Stimulated activated CD4-positive, alpha-beta T cell treated with anti-CD3 and anti-CD28 coated beads, Interleukin-1b, Interleukin-23, amount 100 ng/mL, for 48 hours (primary cell): Measurements from ENCODE around the gene PTEN.

Source experiments
- DNase-seq: peaks from one replicate; pipeline ENCODE4 v3.0.0-alpha.2; 2020

PTEN gene

GRCh38 chr10:87925570-87925969, 62.1 kb downstream of the PTEN start:
- DNase-seq = no peak

GRCh38 chr10:87927091-87927490, 63.7 kb downstream of the PTEN start:
- no peak for DNase-seq

GRCh38 chr10:87928996-87929395, 65.6 kb downstream of the PTEN start:
- no peak for DNase-seq

GRCh38 chr10:87930141-87930540, 66.7 kb downstream of the PTEN start:
- no peak for DNase-seq

DNA sequence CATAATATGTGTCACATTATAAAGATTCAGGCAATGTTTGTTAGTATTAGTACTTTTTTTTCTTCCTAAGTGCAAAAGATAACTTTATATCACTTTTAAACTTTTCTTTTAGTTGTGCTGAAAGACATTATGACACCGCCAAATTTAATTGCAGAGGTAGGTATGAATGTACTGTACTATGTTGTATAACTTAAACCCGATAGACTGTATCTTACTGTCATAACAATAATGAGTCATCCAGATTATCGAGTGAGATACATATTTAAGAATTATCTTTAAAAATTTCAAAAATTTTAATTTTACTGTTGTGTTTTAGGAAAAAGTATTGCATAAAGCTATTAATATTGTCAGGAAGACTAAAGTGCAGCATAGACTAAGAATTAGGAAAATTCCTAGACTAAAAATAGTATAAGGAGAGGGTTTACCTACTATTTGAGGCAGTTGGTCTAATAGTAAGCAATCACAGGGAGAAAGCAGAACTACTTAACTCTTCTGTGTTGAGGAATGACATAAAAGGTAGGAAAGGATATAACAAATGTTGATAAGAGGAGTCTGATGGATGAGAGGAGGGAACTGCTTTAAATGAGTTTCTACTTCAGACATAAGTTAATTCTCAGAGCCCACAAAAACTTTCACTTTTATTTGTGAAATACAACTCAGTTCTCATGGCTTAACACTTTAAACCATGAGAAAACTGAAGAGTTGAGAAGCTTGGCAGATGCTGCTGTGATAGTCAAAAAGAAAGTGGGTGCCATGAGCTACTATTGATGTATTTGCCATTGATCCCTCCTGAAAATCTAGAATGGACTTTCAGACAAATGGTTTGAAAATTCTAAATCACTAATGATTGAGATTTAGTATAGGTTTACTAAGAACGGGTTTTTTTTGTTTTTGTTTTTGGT, 67.8 kb downstream of the PTEN start:
- no peak for DNase-seq

DNA sequence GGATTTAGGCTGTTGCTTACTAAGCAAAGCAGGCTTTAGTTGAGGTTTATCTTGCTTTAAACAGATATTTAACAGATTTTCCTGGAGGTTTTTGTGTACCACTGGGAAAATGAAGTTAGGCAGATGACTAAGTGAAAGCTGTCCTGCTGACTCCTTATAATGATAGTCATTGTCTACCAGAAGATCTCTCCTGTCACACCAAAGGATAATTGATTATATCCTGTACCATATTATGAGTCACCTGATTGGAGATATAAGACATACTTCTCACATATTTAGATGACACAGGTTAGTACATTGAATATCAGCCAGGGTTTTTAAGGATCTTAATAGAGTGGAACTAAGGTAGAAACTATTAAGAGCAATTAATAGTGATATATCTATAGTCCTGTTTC, 68.4 kb downstream of the PTEN start:
- no peak for DNase-seq

DNA sequence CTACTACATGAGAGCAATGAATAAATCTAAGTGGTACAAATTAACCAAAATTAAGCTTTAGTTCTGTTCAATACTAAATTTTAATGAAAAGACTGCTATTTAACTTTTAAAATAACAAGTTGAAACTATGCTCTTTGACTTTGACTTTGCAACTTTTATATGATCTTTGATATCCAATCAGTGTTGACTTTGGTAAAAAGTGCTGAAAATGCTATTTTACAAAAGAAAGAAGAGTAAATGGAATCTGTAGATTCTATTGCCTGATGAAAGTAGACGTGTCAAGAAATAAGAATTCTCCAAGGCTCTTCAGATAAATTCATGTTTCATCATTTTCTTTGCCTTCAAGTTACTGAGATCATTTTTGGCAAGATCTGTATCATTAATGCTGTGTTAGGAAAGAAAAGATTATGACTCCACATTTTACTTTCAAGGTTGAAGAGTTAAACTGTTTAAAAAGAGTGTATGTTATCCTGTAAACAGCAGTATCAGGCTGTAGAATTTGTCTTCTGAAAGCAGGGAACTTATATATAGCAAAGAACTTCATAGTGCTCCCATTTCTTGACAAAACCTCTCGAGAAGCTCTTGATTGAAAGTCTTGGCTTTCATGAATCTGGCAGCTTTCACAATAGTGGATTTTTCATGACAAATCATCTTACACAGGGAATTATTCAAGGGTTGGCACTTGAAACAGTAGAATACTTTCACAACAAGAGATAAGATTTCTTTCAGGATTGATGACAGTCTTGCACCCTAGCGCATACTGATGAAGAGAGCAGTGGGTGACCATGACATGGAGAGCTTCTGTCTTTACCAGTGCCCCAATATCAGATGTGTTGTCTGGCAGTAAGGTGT, 72.1 kb downstream of the PTEN start:
- DNase-seq = no peak

GRCh38 chr10:87940210-87940609, 76.8 kb downstream of the PTEN start:
- DNase-seq = no peak

- DNase-seq = no peak
Measured at GRCh38 chr10:87942884-87943527, 79.6 kb downstream of the PTEN start.

DNA sequence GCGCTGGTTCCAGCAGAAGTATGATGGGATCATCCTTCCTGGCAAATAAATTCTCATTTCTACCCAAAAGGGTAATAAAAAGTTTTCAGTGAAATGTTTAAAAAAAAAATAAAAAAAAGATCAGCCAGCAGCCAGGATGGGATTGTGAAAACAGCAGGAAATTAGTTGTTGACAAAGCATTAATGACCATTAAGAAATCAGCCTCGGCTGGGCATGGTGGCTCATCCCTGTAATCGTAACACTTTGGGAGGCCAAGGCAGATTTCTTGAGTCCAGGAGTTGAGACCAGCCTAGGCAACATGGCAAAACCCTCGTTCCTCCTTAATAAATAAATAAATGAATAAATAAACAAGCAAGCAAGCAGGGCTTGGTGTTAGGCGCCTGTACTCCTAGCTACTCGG, 82.6 kb downstream of the PTEN start:
- no peak for DNase-seq

DNA sequence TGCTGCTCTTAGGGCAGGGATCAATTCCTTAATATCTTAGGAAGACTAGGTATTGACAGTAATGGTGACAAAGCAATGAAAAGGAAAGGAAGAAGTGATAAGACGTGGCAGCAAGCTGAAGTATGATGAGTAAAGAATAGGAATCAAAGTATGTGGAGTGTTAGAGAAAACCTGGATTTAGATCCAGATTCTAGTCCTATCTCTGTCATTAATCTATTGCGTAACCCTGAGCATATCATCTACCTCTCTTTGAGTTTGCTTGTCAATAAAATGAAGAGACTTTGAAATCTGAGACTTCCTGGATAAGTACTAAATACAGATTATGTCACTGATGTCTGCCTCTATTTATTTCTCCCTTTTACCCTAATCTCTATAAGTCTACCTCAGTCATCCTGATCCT, 89.2 kb downstream of the PTEN start:
- DNase-seq = no peak

- DNase-seq = no peak
Measured at GRCh38 chr10:87956055-87956454, 92.6 kb downstream of the PTEN start.

DNA sequence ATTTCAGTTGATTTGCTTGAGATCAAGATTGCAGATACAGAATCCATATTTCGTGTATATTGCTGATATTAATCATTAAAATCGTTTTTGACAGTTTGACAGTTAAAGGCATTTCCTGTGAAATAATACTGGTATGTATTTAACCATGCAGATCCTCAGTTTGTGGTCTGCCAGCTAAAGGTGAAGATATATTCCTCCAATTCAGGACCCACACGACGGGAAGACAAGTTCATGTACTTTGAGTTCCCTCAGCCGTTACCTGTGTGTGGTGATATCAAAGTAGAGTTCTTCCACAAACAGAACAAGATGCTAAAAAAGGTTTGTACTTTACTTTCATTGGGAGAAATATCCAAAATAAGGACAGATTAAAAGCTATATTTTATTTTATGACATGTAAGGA, 94.3 kb downstream of the PTEN start:
- DNase-seq = no peak

- no peak for DNase-seq
Measured at GRCh38 chr10:87960230-87960629, 96.8 kb downstream of the PTEN start.

GRCh38 chr10:87961314-87961713, 97.9 kb downstream of the PTEN start:
- DNase-seq = no peak

DNA sequence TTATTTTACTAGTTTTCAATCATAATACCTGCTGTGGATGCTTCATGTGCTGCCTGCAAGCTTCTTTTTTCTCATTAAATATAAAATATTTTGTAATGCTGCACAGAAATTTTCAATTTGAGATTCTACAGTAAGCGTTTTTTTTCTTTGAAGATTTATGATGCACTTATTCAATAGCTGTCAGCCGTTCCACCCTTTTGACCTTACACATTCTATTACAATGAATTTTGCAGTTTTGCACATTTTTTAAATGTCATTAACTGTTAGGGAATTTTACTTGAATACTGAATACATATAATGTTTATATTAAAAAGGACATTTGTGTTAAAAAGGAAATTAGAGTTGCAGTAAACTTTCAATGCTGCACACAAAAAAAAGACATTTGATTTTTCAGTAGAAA, 103.0 kb downstream of the PTEN start:
- DNase-seq = no peak

DNA sequence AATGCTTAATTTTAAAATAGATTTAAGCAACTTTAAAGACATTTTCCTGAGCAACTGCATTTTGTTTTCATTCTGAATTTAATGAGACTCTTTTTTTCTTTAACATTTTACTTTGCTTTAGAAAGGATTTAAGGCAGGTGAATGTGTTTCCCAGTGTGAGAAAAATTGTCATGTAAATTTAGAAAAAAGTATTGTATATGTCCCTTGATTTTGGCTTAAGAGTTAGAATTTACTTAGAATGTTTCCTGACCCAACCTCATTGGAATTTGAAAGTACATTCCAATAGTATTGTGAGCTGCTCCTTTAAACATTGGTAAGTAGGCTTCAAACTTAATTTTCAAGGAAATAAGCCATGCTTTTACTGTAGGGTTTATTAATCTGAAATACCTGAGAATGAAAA, 110.2 kb downstream of the PTEN start:
- no peak for DNase-seq

DNA sequence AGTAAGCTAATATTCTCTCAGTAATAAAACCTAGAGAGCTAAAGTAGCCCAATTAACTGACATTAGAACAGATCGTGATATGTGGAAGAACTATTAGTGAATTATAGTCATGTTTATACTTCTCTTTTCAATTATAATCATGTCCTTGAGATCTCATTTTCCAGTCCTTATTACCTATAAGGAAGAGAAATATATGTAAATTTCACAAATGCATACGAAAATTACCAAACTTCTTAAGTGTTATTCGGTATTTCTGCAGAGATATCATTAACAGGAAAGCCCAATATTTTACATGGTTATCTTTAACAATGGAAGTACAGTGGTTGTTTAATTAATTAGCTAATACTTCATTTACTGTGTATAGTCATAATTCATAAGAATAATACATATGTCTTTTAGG, 110.7 kb downstream of the PTEN start:
- DNase-seq = no peak

DNA sequence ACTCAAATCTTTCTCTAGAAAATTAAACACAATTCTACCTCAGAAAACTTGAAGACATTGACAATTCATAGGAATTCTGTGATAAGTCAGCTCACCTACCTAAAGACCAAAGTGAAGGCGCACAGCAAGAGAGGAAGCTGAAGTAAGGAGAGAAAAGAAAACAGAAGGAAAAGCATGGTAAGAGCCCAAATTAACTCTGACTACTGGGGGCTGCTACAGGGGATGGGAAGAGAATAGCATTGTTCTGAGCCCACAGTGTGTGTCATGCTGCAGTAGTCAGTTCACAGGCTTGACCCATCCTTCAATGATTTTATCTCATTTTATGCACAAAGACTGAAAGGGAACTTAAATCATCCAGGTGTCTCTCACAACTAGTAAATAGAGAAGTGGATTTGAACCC, 111.3 kb downstream of the PTEN start:
- DNase-seq = no peak

GRCh38 chr10:87976101-87976743, 112.8 kb downstream of the PTEN start:
- no peak for DNase-seq

DNA sequence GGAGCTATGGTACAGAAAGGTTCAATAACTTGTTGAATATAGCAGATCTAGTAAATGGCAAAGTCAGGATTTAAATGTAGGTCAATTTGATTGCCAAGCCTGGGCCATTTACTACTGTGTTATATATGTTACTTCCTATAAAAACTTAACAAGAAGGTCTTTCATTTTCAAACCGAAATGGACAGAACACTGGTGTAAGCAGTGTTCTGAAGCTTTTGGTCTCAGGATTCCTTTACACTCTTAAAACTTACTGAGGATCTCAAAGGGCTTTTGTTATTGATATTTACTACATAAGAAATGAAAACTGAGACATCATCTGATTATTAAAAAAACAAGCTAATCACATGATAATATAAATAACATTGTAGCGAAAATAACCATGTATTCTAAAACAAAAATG, 114.7 kb downstream of the PTEN start:
- DNase-seq = no peak

DNA sequence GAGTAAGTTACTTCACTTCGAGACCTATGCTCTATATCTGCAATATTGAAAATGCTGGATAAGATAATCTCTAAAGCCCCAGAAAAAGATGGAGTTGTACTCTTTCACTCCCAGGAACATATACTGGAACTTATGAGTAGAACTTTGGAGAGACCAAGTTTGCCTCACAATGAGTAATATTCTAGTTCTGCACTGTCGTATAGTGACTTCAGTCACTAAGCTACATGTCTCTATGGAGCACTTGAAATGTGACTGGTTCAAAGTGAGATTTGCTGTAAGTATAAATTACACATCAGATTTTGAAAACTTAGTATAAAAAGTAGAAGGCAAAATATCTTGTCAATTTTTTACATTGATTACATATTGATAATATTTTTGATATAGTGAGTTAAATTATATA, 116.4 kb downstream of the PTEN start:
- DNase-seq = no peak

DNA sequence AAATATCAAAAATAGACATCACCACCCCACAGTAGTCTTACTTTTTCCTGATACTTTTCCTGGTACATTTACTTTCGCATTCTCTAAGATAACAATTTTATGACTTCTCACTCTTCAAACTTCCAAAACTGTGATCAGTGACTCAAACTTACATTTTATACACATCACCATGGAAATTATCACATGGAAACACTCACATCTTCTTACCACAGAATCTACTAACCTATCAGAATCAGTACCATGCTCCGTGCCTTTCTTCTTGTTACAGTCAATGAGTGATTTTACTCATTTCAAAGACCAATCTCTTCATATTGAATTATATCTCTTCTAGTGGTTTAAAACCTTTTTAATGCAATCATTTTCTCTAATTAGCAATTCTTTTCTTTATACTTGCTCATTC, 120.3 kb downstream of the PTEN start:
- DNase-seq = no peak
